ENCODE measurements around the gene CLIC4. TPM values are rescaled to one million over a fixed set of nuclear protein-coding genes. Genes with fewer than 3 reads are reported as not detected.

The CLIC4 gene
- total RNA-seq (2022; extraction: Qiagen RNA extraction; ENCODE audit: low read depth), result 32.6 to 40.3 TPM (median 35.1 TPM) in 5 replicates

DNA sequence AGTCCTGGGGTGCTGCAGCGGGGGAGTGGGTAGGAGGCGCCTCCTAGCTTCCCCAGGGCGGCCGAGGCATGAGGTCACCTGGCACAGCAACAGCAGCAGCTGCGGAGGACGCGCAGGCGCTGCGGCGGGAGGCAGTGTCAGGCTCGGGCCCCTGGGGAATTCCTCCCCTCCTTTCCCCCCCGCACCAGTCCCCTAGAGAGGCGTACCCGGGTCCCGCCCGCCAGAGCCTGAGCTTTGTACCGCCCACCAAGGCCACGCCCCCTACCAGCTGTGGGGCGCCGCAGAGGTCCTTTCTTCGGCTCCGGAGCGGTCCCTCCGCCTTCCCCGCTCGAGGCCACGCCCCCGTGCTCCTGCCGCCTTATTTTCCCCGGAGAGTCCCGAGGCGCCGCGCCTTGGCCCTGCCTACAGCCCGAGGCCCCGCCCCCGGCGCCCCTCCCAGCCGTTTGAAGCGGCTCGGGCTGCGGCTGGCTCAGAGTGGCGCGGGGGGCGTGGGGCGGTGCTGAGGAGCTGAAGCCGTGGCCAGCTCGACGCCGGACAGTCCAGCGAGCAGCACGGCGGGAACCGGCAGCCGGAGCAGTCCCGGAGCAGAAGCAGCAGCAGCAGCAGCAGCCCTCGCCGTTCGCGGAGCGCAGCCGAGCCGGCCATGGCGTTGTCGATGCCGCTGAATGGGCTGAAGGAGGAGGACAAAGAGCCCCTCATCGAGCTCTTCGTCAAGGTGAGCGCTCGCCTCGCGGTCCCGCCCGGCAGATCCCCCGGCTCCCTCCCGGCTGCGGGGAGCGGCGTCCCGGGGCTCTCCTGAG is at the start of gene CLIC4:
TSS of gene CLIC4 (plus strand) at position 537 of the 800 bp plus-strand sequence. CDS start at position 644, 107 bp downstream.

Other genes starting within 250 kb of the CLIC4 start
- gene RCAN3, start 242.6 kb upstream of the CLIC4 start, total RNA-seq (2022; extraction: Qiagen RNA extraction; ENCODE audit: low read depth), result 9.7 to 12.8 TPM (median 11.7 TPM) in 5 replicates
- gene NCMAP, start 189.4 kb upstream of the CLIC4 start, total RNA-seq (2022; extraction: Qiagen RNA extraction; ENCODE audit: low read depth), result 0.03 to 0.08 TPM (median 0.04 TPM) in 4 of 5 replicates, not detected in the other
- 33.8 to 66.6 TPM (median 43.2 TPM) in 5 replicates for gene SRRM1, start 102.1 kb upstream of the CLIC4 start, total RNA-seq (2022; extraction: Qiagen RNA extraction; ENCODE audit: low read depth)
- gene RUNX3, start 184.8 kb downstream of the CLIC4 start, total RNA-seq (2022; extraction: Qiagen RNA extraction; ENCODE audit: low read depth), result 5.5 to 7.3 TPM (median 6.2 TPM) in 5 replicates